Measurements from ENCODE around the gene PCDHB7. TPM values are rescaled to one million over a fixed set of nuclear protein-coding genes. Genes with fewer than 3 reads are reported as not detected.
"Not testable (repeated sequence)": the region's sequence is repeated elsewhere in the genome, so short reads cannot be mapped to it uniquely, and the experiment has no call there.

The PCDHB7 gene
- total RNA-seq: not detected in 2 replicates

- DNase-seq (ENCODE audit: low spot score): no peak
These were observed at the start of gene PCDHB7 for GRCh38 chr5:141172381-141173204. TSS of gene PCDHB7 (plus strand) at chr5:141172644. CDS start at chr5:141172836, 192 bp downstream.

DNA sequence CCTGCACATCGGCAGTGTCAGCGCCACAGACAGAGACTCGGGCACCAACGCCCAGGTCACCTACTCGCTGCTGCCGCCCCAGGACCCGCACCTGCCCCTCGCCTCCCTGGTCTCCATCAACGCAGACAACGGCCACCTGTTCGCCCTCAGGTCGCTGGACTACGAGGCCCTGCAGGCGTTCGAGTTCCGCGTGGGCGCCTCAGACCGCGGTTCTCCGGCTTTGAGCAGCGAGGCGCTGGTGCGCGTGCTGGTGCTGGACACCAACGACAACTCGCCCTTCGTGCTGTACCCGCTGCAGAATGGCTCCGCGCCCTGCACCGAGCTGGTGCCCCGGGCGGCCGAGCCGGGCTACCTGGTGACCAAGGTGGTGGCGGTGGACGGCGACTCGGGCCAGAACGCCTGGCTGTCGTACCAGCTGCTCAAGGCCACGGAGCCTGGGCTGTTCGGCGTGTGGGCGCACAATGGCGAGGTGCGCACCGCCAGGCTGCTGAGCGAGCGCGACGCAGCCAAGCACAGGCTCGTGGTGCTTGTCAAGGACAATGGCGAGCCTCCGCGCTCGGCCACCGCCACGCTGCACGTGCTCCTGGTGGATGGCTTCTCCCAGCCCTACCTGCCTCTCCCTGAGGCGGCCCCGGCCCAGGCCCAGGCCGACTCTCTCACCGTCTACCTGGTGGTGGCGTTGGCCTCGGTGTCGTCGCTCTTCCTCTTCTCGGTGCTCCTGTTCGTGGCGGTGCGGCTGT is 48.9 kb upstream of the PCDHB7 start:
- DNase-seq (ENCODE audit: low spot score); H3K4me3 Mint-ChIP-seq; H3K36me3 Mint-ChIP-seq (ENCODE audit: low read depth); H3K27me3 Mint-ChIP-seq (ENCODE audit: insufficient read depth); H3K4me1 Mint-ChIP-seq (ENCODE audit: low read depth); H3K27ac Mint-ChIP-seq; intact Hi-C loops (cut with micrococcal nuclease): not testable (repeated sequence)
- peaks cover 19% of the 10 kb centered on the region for H3K9me3 Mint-ChIP-seq

More at GRCh38 chr5:141172381-141173204, at the start of gene PCDHB7:
- H3K36me3 Mint-ChIP-seq (ENCODE audit: low read depth): no peaks in the 10 kb centered on the region
- H3K27ac Mint-ChIP-seq: no peak within 1 kb of the TSS
- no peaks in the 10 kb centered on the region for H3K27me3 Mint-ChIP-seq (ENCODE audit: insufficient read depth)
- no peak within 1 kb of the TSS for H3K4me3 Mint-ChIP-seq
- H3K4me1 Mint-ChIP-seq (ENCODE audit: low read depth): no peaks in the 10 kb centered on the region
- peaks cover 12% of the 10 kb centered on the region for H3K9me3 Mint-ChIP-seq
- intact Hi-C loops (cut with micrococcal nuclease): no loop called here

- Mint-ChIP-seq H3K27me3 (ENCODE audit: insufficient read depth) (no peaks in the 10 kb centered on the region), H3K36me3 (ENCODE audit: low read depth) (no peaks in the 10 kb centered on the region), H3K9me3 (peaks cover 12% of the 10 kb centered on the region), H3K27ac (no peak overlapping the region), H3K4me1 (ENCODE audit: low read depth) (no peaks in the 10 kb centered on the region), H3K4me3 (no peak overlapping the region)
- intact Hi-C loops (cut with micrococcal nuclease): no loop called here
- no peak for DNase-seq (ENCODE audit: low spot score)
These were observed 45.1 kb upstream of the PCDHB7 start for GRCh38 chr5:141127305-141127704.

- Mint-ChIP-seq H3K36me3 (ENCODE audit: low read depth) (peaks cover 2% of the 10 kb centered on the region), H3K4me1 (ENCODE audit: low read depth) (no peaks in the 10 kb centered on the region), H3K4me3 (peak within 1 kb of the TSS; percentile 5), H3K27ac (no peak within 1 kb of the TSS), H3K9me3 (peaks cover 32% of the 10 kb centered on the region), H3K27me3 (ENCODE audit: insufficient read depth) (no peaks in the 10 kb centered on the region)
- intact Hi-C loops (cut with micrococcal nuclease): no loop called here
- no peak for DNase-seq (ENCODE audit: low spot score)
These were observed 37.3 kb upstream of the PCDHB7 start, which contains the start of gene PCDHB5 for GRCh38 chr5:141135030-141135717. TSS of gene PCDHB5 (plus strand) at chr5:141135206. CDS start at chr5:141135435, 229 bp downstream.

DNA sequence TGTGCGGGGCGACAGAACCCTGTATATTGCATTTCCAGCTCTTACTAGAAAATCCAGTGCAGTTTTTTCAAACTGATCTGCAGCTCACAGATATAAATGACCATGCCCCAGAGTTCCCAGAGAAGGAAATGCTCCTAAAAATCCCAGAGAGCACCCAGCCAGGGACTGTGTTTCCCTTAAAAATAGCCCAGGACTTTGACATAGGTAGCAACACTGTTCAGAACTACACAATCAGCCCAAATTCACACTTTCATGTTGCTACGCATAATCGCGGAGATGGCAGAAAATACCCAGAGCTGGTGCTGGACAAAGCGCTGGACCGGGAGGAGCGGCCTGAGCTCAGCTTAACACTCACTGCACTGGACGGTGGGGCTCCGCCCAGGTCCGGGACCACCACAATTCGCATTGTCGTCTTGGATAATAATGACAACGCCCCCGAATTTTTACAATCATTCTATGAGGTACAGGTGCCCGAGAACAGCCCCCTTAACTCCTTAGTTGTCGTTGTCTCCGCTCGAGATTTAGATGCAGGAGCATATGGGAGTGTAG is 36.7 kb upstream of the PCDHB7 start:
- H3K4me3 Mint-ChIP-seq: no peak overlapping the region
- H3K27ac Mint-ChIP-seq: no peak overlapping the region
- intact Hi-C loops (cut with micrococcal nuclease): no loop called here

GRCh38 chr5:141137346-141137745 is 35.1 kb upstream of the PCDHB7 start:
- H3K36me3 Mint-ChIP-seq (ENCODE audit: low read depth); DNase-seq (ENCODE audit: low spot score); H3K4me3 Mint-ChIP-seq; intact Hi-C loops (cut with micrococcal nuclease); H3K27me3 Mint-ChIP-seq (ENCODE audit: insufficient read depth); H3K4me1 Mint-ChIP-seq (ENCODE audit: low read depth); H3K27ac Mint-ChIP-seq: not testable (repeated sequence)
- peaks cover 28% of the 10 kb centered on the region for H3K9me3 Mint-ChIP-seq

More for the DNA sequence above, 36.7 kb upstream of the PCDHB7 start:
- Mint-ChIP-seq H3K36me3 (ENCODE audit: low read depth) (peaks cover 2% of the 10 kb centered on the region), H3K9me3 (peaks cover 28% of the 10 kb centered on the region), H3K4me1 (ENCODE audit: low read depth) (no peaks in the 10 kb centered on the region), H3K27me3 (ENCODE audit: insufficient read depth) (no peaks in the 10 kb centered on the region)
- DNase-seq (ENCODE audit: low spot score): no peak

GRCh38 chr5:141149812-141150211 is 22.6 kb upstream of the PCDHB7 start, which contains the start of gene PCDHB6:
TSS of gene PCDHB6 (plus strand) at chr5:141150057. CDS start at chr5:141150258, 201 bp downstream.
- no peak within 1 kb of the TSS for H3K4me3 Mint-ChIP-seq
- peaks cover 39% of the 10 kb centered on the region for H3K9me3 Mint-ChIP-seq
- H3K27me3 Mint-ChIP-seq (ENCODE audit: insufficient read depth): no peaks in the 10 kb centered on the region
- H3K36me3 Mint-ChIP-seq (ENCODE audit: low read depth): no peaks in the 10 kb centered on the region
- H3K4me1 Mint-ChIP-seq (ENCODE audit: low read depth): no peaks in the 10 kb centered on the region
- intact Hi-C loops (cut with micrococcal nuclease): no loop called here
- H3K27ac Mint-ChIP-seq: no peak within 1 kb of the TSS
- no peak for DNase-seq (ENCODE audit: low spot score)

GRCh38 chr5:141150224-141150992 is 22.0 kb upstream of the PCDHB7 start:
- H3K4me1 Mint-ChIP-seq (ENCODE audit: low read depth): no peaks in the 10 kb centered on the region
- no peaks in the 10 kb centered on the region for H3K36me3 Mint-ChIP-seq (ENCODE audit: low read depth)
- DNase-seq (ENCODE audit: low spot score): no peak
- no peaks in the 10 kb centered on the region for H3K27me3 Mint-ChIP-seq (ENCODE audit: insufficient read depth)
- H3K4me3 Mint-ChIP-seq: no peak overlapping the region
- intact Hi-C loops (cut with micrococcal nuclease): no loop called here
- H3K27ac Mint-ChIP-seq: no peak overlapping the region
- H3K9me3 Mint-ChIP-seq: peaks cover 39% of the 10 kb centered on the region

DNA sequence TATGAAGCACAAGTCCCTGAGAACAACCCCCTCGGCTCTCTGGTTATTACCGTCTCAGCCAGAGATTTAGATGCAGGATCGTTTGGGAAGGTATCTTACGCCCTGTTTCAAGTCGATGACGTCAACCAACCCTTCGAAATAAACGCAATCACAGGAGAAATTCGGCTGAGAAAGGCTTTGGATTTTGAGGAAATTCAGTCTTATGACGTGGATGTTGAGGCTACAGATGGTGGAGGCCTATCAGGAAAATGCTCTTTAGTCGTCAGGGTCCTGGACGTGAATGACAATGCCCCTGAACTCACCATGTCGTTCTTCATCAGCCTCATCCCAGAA is 21.5 kb upstream of the PCDHB7 start:
- no peaks in the 10 kb centered on the region for H3K27me3 Mint-ChIP-seq (ENCODE audit: insufficient read depth)
- H3K4me3 Mint-ChIP-seq: no peak overlapping the region
- no peak overlapping the region for H3K27ac Mint-ChIP-seq
- DNase-seq (ENCODE audit: low spot score): no peak
- intact Hi-C loops (cut with micrococcal nuclease): no loop called here
- peaks cover 42% of the 10 kb centered on the region for H3K9me3 Mint-ChIP-seq
- no peaks in the 10 kb centered on the region for H3K36me3 Mint-ChIP-seq (ENCODE audit: low read depth)
- H3K4me1 Mint-ChIP-seq (ENCODE audit: low read depth): no peaks in the 10 kb centered on the region

DNA sequence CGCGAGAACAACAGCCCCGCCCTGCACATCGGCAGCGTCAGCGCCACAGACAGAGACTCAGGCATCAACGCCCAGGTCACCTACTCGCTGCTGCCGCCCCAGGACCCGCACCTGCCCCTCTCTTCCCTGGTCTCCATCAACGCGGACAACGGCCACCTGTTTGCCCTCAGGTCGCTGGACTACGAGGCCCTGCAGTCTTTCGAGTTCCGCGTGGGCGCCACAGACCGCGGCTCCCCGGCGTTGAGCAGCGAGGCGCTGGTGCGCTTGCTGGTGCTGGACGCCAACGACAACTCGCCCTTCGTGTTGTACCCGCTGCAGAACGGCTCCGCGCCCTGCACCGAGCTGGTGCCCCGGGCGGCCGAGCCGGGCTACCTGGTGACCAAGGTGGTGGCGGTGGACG is 20.8 kb upstream of the PCDHB7 start:
- H3K4me3 Mint-ChIP-seq; H3K27ac Mint-ChIP-seq; intact Hi-C loops (cut with micrococcal nuclease); H3K4me1 Mint-ChIP-seq (ENCODE audit: low read depth); H3K36me3 Mint-ChIP-seq (ENCODE audit: low read depth); DNase-seq (ENCODE audit: low spot score); H3K27me3 Mint-ChIP-seq (ENCODE audit: insufficient read depth): not testable (repeated sequence)
- H3K9me3 Mint-ChIP-seq: peaks cover 49% of the 10 kb centered on the region

- H3K27me3 Mint-ChIP-seq (ENCODE audit: insufficient read depth); H3K4me1 Mint-ChIP-seq (ENCODE audit: low read depth); H3K4me3 Mint-ChIP-seq; intact Hi-C loops (cut with micrococcal nuclease); H3K36me3 Mint-ChIP-seq (ENCODE audit: low read depth); H3K27ac Mint-ChIP-seq; DNase-seq (ENCODE audit: low spot score): not testable (repeated sequence)
- peaks cover 53% of the 10 kb centered on the region for H3K9me3 Mint-ChIP-seq
These were observed 20.3 kb upstream of the PCDHB7 start for GRCh38 chr5:141152096-141152495.

All from activated T-helper 1 cell treated with anti-CD3 and anti-CD28 coated beads, Interleukin-12 subunit alpha, Interleukin-12 subunit beta, Interleukin-2, Interleukin-4 antibody, amounts not matched to agents 30 ng/mL and 10 ng/mL and 1 ng/mL, durations not matched to agents 14 hours and 24 hours and 36 hours (primary cell).